CD8-positive, alpha-beta memory T cell (primary cell): Measurements from ENCODE around the gene MRPL24. TPM values are rescaled to one million over a fixed set of nuclear protein-coding genes. Genes with fewer than 3 reads are reported as not detected.
A peak's percentile ranks its signal among the peaks of the same experiment; 100 is the strongest.

Experiments
- CTCF ChIA-PET: fragments of 350-600 bp; sonication (Branson Sonifier 250); formaldehyde crosslinking; loops from one replicate; lab custom pipeline; 2021; ENCODE audit warnings: antibody characterized with exemption; lab: Charles Lee
- POLR2A ChIA-PET: fragments of 350-600 bp; sonication (Branson Sonifier 250); formaldehyde crosslinking; loops from one replicate; lab custom pipeline; 2021; ENCODE audit warnings: antibody characterized with exemption; lab: Charles Lee
- DNase-seq, 5 donors: peaks; one replicate each; pipeline versions ENCODE4 v3.0.0 to v3.0.0-alpha.2; 2020 to 2022; ENCODE audit warnings: mixed read lengths in 1 of 5
- H3K27ac ChIP-seq: one replicate; pipeline ENCODE4 v1.7.0; 2013; ENCODE audit warnings: low read depth, mild to moderate bottlenecking, low read length, moderate library complexity
- H3K27me3 ChIP-seq: 2 replicates; pipeline ENCODE4 v1.7.0; 2013; ENCODE audit warnings: low read length, mild to moderate bottlenecking; ENCODE audit not compliant: insufficient read depth, poor library complexity, severe bottlenecking
- H3K36me3 ChIP-seq: 2 replicates; pipeline ENCODE4 v1.7.0; 2013; ENCODE audit warnings: mild to moderate bottlenecking, low read length, moderate library complexity; ENCODE audit not compliant: insufficient read depth
- H3K4me1 ChIP-seq: 2 replicates; pipeline ENCODE4 v1.7.0; 2013; ENCODE audit warnings: mild to moderate bottlenecking, low read length, moderate library complexity; ENCODE audit not compliant: insufficient read depth
- H3K4me3 ChIP-seq: 2 replicates; pipeline ENCODE4 v1.7.0; 2013; ENCODE audit warnings: mild to moderate bottlenecking, low read length
- H3K9me3 ChIP-seq: 2 replicates; pipeline ENCODE4 v1.7.0; 2013; ENCODE audit warnings: mild to moderate bottlenecking, low read length
- H3K27ac Mint-ChIP-seq, 8 donors: one replicate each; pipeline ENCODE4 v1.8.0; 2020 to 2021; ENCODE audit warnings: mixed read lengths in 8 of 8, mild to moderate bottlenecking in 6 of 8, inconsistent platforms in 3 of 8, moderate library complexity in 3 of 8
- H3K27me3 Mint-ChIP-seq, 2 donors: one replicate each; pipeline ENCODE4 v1.8.0; 2020 to 2021; ENCODE audit warnings: mixed read lengths in 2 of 2, mild to moderate bottlenecking in 1 of 2, moderate library complexity in 1 of 2
- H3K36me3 Mint-ChIP-seq, 3 donors: one replicate each; pipeline ENCODE4 v1.8.0; 2020 to 2021; ENCODE audit warnings: mixed read lengths in 3 of 3, inconsistent platforms in 1 of 3, mild to moderate bottlenecking in 1 of 3
- H3K4me1 Mint-ChIP-seq, 3 donors: one replicate each; pipeline ENCODE4 v1.8.0; 2020 to 2021; ENCODE audit warnings: mixed read lengths in 3 of 3, inconsistent platforms in 1 of 3, mild to moderate bottlenecking in 1 of 3
- H3K4me3 Mint-ChIP-seq, 7 donors: one replicate each; pipeline ENCODE4 v1.8.0; 2020 to 2021; ENCODE audit warnings: mixed read lengths in 7 of 7, mild to moderate bottlenecking in 6 of 7, moderate library complexity in 4 of 7, inconsistent platforms in 2 of 7
- H3K9me3 Mint-ChIP-seq, 5 donors: one replicate each; pipeline ENCODE4 v1.8.0; 2020 to 2022; ENCODE audit warnings: mixed read lengths in 5 of 5, mild to moderate bottlenecking in 3 of 5, moderate library complexity in 2 of 5, inconsistent platforms in 1 of 5
- polyA plus RNA-seq: library from polyadenylated mRNA; unstranded; fragments of 300-500 nt; fragmentation: Illumina TruSeq; gene quantifications from one replicate; pipeline ENCODE4 v1.2.3, GENCODE V29; 2021
- total RNA-seq, 2 experiments: library from RNA; stranded (reverse); gene quantifications; one replicate each; pipeline ENCODE4 v1.2.3, GENCODE V29; 2021

MRPL24 gene
- total and polyA plus RNA-seq, 3 experiments from 2014 or later, result 92.2 to 131 (median 122) TPM

GRCh38 chr1:156776942-156777341, 36.1 kb upstream of the MRPL24 start:
- Mint-ChIP-seq H3K9me3 (no peaks in the 10 kb centered on the region), H3K27ac (peak overlapping the region in 6 of 8 donors; percentile 18 to 76 (median 64)), H3K4me3 (peak overlapping the region in 1 of 7 donors; percentile 51), H3K27me3 (no peaks in the 10 kb centered on the region), H3K4me1 (peaks cover 48 to 61% (median 59%) of the 10 kb centered on the region in 3 donors), H3K36me3 (peaks cover 0 to 45% (median 11%) of the 10 kb centered on the region in 3 donors)
- no peak for DNase-seq
- no peak overlapping the region for H3K4me3 ChIP-seq
- H3K27me3 ChIP-seq, result no peaks in the 10 kb centered on the region
- H3K4me1 ChIP-seq, result peaks cover 27% of the 10 kb centered on the region
- H3K27ac ChIP-seq, result no peak overlapping the region
- no peaks in the 10 kb centered on the region for H3K9me3 ChIP-seq
- ChIA-PET CTCF (no interaction called here), POLR2A (no interaction called here)
- no peaks in the 10 kb centered on the region for H3K36me3 ChIP-seq

GRCh38 chr1:156775799-156776198, 34.9 kb upstream of the MRPL24 start:
- Histone ChIP-seq H3K4me3 (no peak overlapping the region), H3K4me1 (peaks cover 34% of the 10 kb centered on the region), H3K9me3 (no peaks in the 10 kb centered on the region), H3K36me3 (peaks cover 6% of the 10 kb centered on the region), H3K27ac (no peak overlapping the region), H3K27me3 (no peaks in the 10 kb centered on the region)
- H3K27me3 Mint-ChIP-seq, result peaks cover 0 to under 1% of the 10 kb centered on the region in 2 donors
- CTCF ChIA-PET, result no interaction called here
- POLR2A ChIA-PET, result no interaction called here
- H3K27ac Mint-ChIP-seq, result peak overlapping the region in 3 of 8 donors; percentile 26 to 69 (median 61)
- H3K4me3 Mint-ChIP-seq, result peak overlapping the region in 1 of 7 donors; percentile 15
- H3K9me3 Mint-ChIP-seq, result no peaks in the 10 kb centered on the region
- no peak for DNase-seq
- peaks cover 46 to 63% (median 57%) of the 10 kb centered on the region in 3 donors for H3K4me1 Mint-ChIP-seq
- peaks cover 4 to 40% (median 7%) of the 10 kb centered on the region in 3 donors for H3K36me3 Mint-ChIP-seq

DNA sequence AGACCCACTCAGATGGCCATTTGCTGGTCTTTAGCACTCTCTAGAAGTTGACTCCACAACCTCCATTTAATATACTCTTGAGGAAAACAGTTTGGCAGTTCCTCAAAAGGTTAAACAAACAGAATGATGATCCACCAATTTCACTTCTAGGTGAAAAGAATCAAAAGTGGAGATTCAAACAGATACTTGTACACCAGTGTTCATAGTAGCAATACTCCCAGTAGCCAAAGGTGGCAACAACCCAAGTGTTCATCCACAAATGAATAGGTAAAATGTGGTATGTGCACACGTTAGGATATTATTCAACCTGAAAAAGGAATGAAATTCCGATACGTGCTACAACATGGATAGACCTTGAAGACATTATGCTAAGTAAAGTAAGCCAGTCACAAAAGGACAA, 32.7 kb upstream of the MRPL24 start:
- POLR2A ChIA-PET, result no interaction called here

GRCh38 chr1:156772728-156773497, 32.0 kb upstream of the MRPL24 start:
- H3K4me1 ChIP-seq, result peaks cover 54% of the 10 kb centered on the region
- POLR2A ChIA-PET, result no interaction called here
- H3K4me1 Mint-ChIP-seq, result peaks cover 62 to 83% (median 78%) of the 10 kb centered on the region in 3 donors

More for the DNA sequence above, 32.7 kb upstream of the MRPL24 start:
- H3K4me1 Mint-ChIP-seq, result peaks cover 59 to 82% (median 77%) of the 10 kb centered on the region in 3 donors
- peaks cover 4 to 55% (median 7%) of the 10 kb centered on the region in 3 donors for H3K36me3 Mint-ChIP-seq
- Histone ChIP-seq H3K27ac (no peak overlapping the region), H3K9me3 (no peaks in the 10 kb centered on the region), H3K4me1 (peaks cover 52% of the 10 kb centered on the region), H3K27me3 (no peaks in the 10 kb centered on the region), H3K4me3 (no peak overlapping the region), H3K36me3 (peaks cover 12% of the 10 kb centered on the region)
- H3K4me3 Mint-ChIP-seq, result peak overlapping the region in 2 of 7 donors; percentile 19 to 32
- peak overlapping the region in 4 of 8 donors; percentile 23 to 68 (median 44) for H3K27ac Mint-ChIP-seq
- CTCF ChIA-PET, result interaction anchor here (10.4 kb wide), 1 partner anchor 47 kb away, joined by 92 read pairs; the partner anchor contains the start of genes ISG20L2 and METTL25B
- peaks cover 0 to 1% of the 10 kb centered on the region in 2 donors for H3K27me3 Mint-ChIP-seq
- H3K9me3 Mint-ChIP-seq, result no peaks in the 10 kb centered on the region
- no peak for DNase-seq

DNA sequence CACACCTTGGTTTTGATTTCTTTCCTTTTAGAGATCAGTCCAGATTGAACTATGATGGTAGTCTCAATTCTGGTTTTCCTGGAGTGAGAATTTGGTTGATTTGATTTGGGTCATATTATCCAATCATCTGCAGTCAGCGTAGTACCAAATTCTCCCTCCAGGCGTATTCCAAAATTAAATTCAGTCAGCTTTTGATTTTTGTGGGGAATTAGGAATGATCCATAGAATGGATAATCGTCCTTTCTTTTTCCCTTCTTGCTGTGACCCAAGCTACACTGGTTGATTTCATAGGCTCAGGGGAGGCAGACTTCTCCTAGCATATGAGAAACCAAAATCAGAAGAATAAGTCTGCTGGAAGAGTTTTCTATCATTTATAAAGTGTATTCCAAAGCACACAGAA, 31.3 kb upstream of the MRPL24 start:
- H3K27ac ChIP-seq, result no peak overlapping the region
- H3K36me3 ChIP-seq, result peaks cover 12% of the 10 kb centered on the region
- DNase-seq, result no peak
- H3K27me3 Mint-ChIP-seq, result peaks cover 0 to 1% of the 10 kb centered on the region in 2 donors
- POLR2A ChIA-PET, result no interaction called here
- H3K4me1 Mint-ChIP-seq, result peaks cover 57 to 76% (median 71%) of the 10 kb centered on the region in 3 donors
- H3K27ac Mint-ChIP-seq, result peak overlapping the region in 1 of 8 donors; percentile 68
- H3K27me3 ChIP-seq, result no peaks in the 10 kb centered on the region
- H3K4me3 Mint-ChIP-seq, result peak overlapping the region in 1 of 7 donors; percentile 64
- peaks cover 4 to 52% (median 7%) of the 10 kb centered on the region in 3 donors for H3K36me3 Mint-ChIP-seq
- no peak overlapping the region for H3K4me3 ChIP-seq
- H3K4me1 ChIP-seq, result peaks cover 47% of the 10 kb centered on the region
- no peaks in the 10 kb centered on the region for H3K9me3 Mint-ChIP-seq
- no peaks in the 10 kb centered on the region for H3K9me3 ChIP-seq
- CTCF ChIA-PET, result interaction anchor here (2.6 to 10.4 kb wide), 2 partner anchors 45 to 88 kb away, joined by 7 to 92 read pairs; partner anchors contain the start of genes ISG20L2, METTL25B and NTRK1

More at GRCh38 chr1:156772728-156773497, 32.0 kb upstream of the MRPL24 start:
- peaks cover 0 to 1% of the 10 kb centered on the region in 2 donors for H3K27me3 Mint-ChIP-seq
- no peak overlapping the region for H3K4me3 ChIP-seq
- peak overlapping the region in 5 of 8 donors; percentile 46 to 72 (median 68) for H3K27ac Mint-ChIP-seq
- no peaks in the 10 kb centered on the region for H3K9me3 Mint-ChIP-seq
- CTCF ChIA-PET, result interaction anchor here (0.9 to 10.4 kb wide), 3 partner anchors 13 to 87 kb away, joined by 3 to 92 read pairs (median 7); partner anchors contain the start of genes ISG20L2, METTL25B and NTRK1
- peaks cover 12% of the 10 kb centered on the region for H3K36me3 ChIP-seq
- no peaks in the 10 kb centered on the region for H3K9me3 ChIP-seq
- H3K4me3 Mint-ChIP-seq, result peak overlapping the region in 1 of 7 donors; percentile 32
- no peak overlapping the region for H3K27ac ChIP-seq
- peaks cover 4 to 56% (median 7%) of the 10 kb centered on the region in 3 donors for H3K36me3 Mint-ChIP-seq
- DNase-seq, result no peak
- H3K27me3 ChIP-seq, result no peaks in the 10 kb centered on the region

DNA sequence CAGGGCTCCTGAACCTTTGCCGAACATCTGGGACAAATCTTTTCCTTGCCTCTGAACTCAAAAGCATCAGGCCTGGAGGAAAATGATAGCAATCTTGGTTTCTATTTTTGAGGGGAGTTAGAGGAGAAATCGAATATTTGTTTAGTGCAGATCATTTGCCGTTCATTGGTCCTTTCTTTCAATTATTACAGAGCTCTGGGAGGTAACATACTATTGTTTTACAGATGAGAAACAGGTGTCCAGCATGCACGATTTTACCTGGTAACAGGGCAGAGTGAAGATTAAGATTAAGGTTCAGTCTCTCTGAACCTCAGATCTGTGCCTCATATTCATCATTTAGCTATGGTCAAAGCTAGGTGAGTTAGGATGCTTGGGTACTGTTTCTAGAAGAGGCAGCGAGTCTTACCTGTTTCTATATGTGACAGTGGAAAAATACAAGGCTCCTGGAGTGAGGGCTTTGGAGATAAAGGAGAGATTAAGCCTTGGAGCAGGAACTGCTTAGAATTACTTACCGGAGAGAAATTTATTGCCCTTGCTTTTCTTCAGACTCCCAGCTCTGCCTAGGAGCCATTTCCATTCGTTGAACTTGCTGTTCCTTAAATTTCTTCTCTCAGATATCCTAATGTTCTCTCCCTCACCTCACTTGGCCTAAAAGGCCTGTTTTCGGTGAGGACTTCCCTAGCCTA, 27.9 kb upstream of the MRPL24 start:
- Histone ChIP-seq H3K4me1 (peaks cover 51% of the 10 kb centered on the region), H3K27me3 (no peaks in the 10 kb centered on the region), H3K9me3 (no peaks in the 10 kb centered on the region), H3K27ac (peak overlapping the region; percentile 97), H3K4me3 (peak overlapping the region; percentile 85), H3K36me3 (peaks cover 12% of the 10 kb centered on the region)
- POLR2A ChIA-PET, result interaction anchor here (0.6 to 1.0 kb wide), 2 partner anchors 17 to 40 kb away, joined by 3 to 6 read pairs; partner anchors contain the start of genes HDGF, ISG20L2 and METTL25B
- Mint-ChIP-seq H3K36me3 (peaks cover 4 to 41% (median 4%) of the 10 kb centered on the region in 3 donors), H3K27me3 (peaks cover 0 to 1% of the 10 kb centered on the region in 2 donors), H3K4me1 (peaks cover 41 to 61% (median 52%) of the 10 kb centered on the region in 3 donors), H3K4me3 (no peak overlapping the region), H3K9me3 (no peaks in the 10 kb centered on the region), H3K27ac (peak overlapping the region in 1 of 8 donors; percentile 85)
- no peak for DNase-seq
- CTCF ChIA-PET, result interaction anchor here (0.7 to 10.4 kb wide), 5 partner anchors 28 to 91 kb away, joined by 3 to 92 read pairs (median 3); partner anchors contain the start of genes ISG20L2, METTL25B and MRPL24

- Histone ChIP-seq H3K4me1 (peaks cover 49% of the 10 kb centered on the region), H3K36me3 (peaks cover 12% of the 10 kb centered on the region), H3K4me3 (peak overlapping the region; percentile 85), H3K27me3 (no peaks in the 10 kb centered on the region), H3K9me3 (no peaks in the 10 kb centered on the region), H3K27ac (peak overlapping the region; percentile 97)
- ChIA-PET POLR2A (interaction anchor here (0.7 to 3.3 kb wide), 5 partner anchors 16 to 160 kb away, joined by 3 to 42 read pairs (median 16); partner anchors contain the start of genes HDGF, ISG20L2, METTL25B and MRPL24), CTCF (interaction anchor here (0.7 to 10.4 kb wide), 8 partner anchors 12 to 92 kb away, joined by 3 to 92 read pairs (median 6); partner anchors contain the start of genes HDGF, ISG20L2, METTL25B and MRPL24)
- DNase-seq, result peak in 3 of 5 donors; percentile 31 to 65 (median 31)
- no peaks in the 10 kb centered on the region for H3K9me3 Mint-ChIP-seq
- H3K4me3 Mint-ChIP-seq, result no peak overlapping the region
- H3K36me3 Mint-ChIP-seq, result peaks cover 4 to 35% (median 4%) of the 10 kb centered on the region in 3 donors
- peaks cover 35 to 53% (median 45%) of the 10 kb centered on the region in 3 donors for H3K4me1 Mint-ChIP-seq
- peak overlapping the region in 1 of 8 donors; percentile 85 for H3K27ac Mint-ChIP-seq
- peaks cover 0 to 1% of the 10 kb centered on the region in 2 donors for H3K27me3 Mint-ChIP-seq
Observed at GRCh38 chr1:156767879-156768604, 27.2 kb upstream of the MRPL24 start.
